H9 (cell line): ENCODE results near the gene TMEM116. TPM values are rescaled to one million over a fixed set of nuclear protein-coding genes. Genes with fewer than 3 reads are reported as not detected.

Source experiments
- DNase-seq: peaks from one replicate; pipeline ENCODE4 v3.0.0-alpha.2; 2017
- H2AFZ ChIP-seq: one replicate; pipeline ENCODE4 v1.6.1; 2013; ENCODE audit warnings: mild to moderate bottlenecking, low read length, control low read depth, moderate library complexity
- H2AK5ac ChIP-seq: 2 replicates; pipeline ENCODE4 v1.6.1; 2013; ENCODE audit warnings: low read length, control low read depth, mixed read lengths; ENCODE audit not compliant: insufficient read length
- H2BK120ac ChIP-seq: one replicate; pipeline ENCODE4 v1.6.1; 2013; ENCODE audit warnings: low read depth, mild to moderate bottlenecking, low read length, control low read depth, inconsistent platforms; ENCODE audit not compliant: poor library complexity, severe bottlenecking
- H2BK12ac ChIP-seq: 2 replicates; pipeline ENCODE4 v1.6.1; 2013; ENCODE audit warnings: low read length, control low read depth, mixed read lengths, low read depth; ENCODE audit not compliant: insufficient read length
- H2BK15ac ChIP-seq: 2 replicates; pipeline ENCODE4 v1.6.1; 2013; ENCODE audit warnings: low read depth, low read length, control low read depth
- H2BK20ac ChIP-seq: one replicate; pipeline ENCODE4 v1.6.1; 2013; ENCODE audit warnings: low read depth, mild to moderate bottlenecking, low read length, control low read depth, inconsistent platforms; ENCODE audit not compliant: poor library complexity, severe bottlenecking
- H2BK5ac ChIP-seq: 2 replicates; pipeline ENCODE4 v1.6.1; 2013; ENCODE audit warnings: low read length, control low read depth, mixed read lengths; ENCODE audit not compliant: insufficient read length
- H3K14ac ChIP-seq: 2 replicates; pipeline ENCODE4 v1.6.1; 2013; ENCODE audit warnings: low read length, control low read depth; ENCODE audit not compliant: insufficient read depth
- H3K18ac ChIP-seq: 2 replicates; pipeline ENCODE4 v1.6.1; 2013; ENCODE audit warnings: low read depth, mild to moderate bottlenecking, mixed read lengths, low read length, control low read depth; ENCODE audit not compliant: insufficient read length
- H3K23ac ChIP-seq: 2 replicates; pipeline ENCODE4 v1.6.1; 2013; ENCODE audit warnings: low read length, control low read depth, mixed read lengths, low read depth; ENCODE audit not compliant: insufficient read length
- H3K23me2 ChIP-seq: 2 replicates; pipeline ENCODE4 v1.6.1; 2013; ENCODE audit warnings: low read depth, mild to moderate bottlenecking, mixed read lengths, low read length, control low read depth; ENCODE audit not compliant: insufficient read length, poor library complexity, severe bottlenecking
- H3K27ac ChIP-seq: 2 replicates; pipeline ENCODE4 v1.5.1; 2013; ENCODE audit warnings: low read length, control low read depth, mixed read lengths, low read depth; ENCODE audit not compliant: insufficient read length
- H3K27me3 ChIP-seq: 2 replicates; pipeline ENCODE4 v1.6.1; 2013; ENCODE audit warnings: low read length, control low read depth, inconsistent platforms; ENCODE audit not compliant: insufficient read depth
- H3K4ac ChIP-seq: 2 replicates; pipeline ENCODE4 v1.6.1; 2013; ENCODE audit warnings: low read depth, mild to moderate bottlenecking, control low read depth, inconsistent platforms, low read length, moderate library complexity
- H3K4me1 ChIP-seq: 2 replicates; pipeline ENCODE4 v1.6.1; 2013; ENCODE audit warnings: low read length, control low read depth, inconsistent platforms; ENCODE audit not compliant: insufficient read depth
- H3K4me2 ChIP-seq: 2 replicates; pipeline ENCODE4 v1.6.1; 2013; ENCODE audit warnings: low read length, control low read depth, mixed read lengths; ENCODE audit not compliant: insufficient read length, insufficient read depth
- H3K56ac ChIP-seq: 2 replicates; pipeline ENCODE4 v1.6.1; 2013; ENCODE audit warnings: low read depth, mild to moderate bottlenecking, mixed read lengths, low read length, control low read depth; ENCODE audit not compliant: insufficient read length
- H3K79me1 ChIP-seq: 2 replicates; pipeline ENCODE4 v1.6.1; 2013; ENCODE audit warnings: low read depth, mild to moderate bottlenecking, moderate library complexity, low read length, control low read depth, inconsistent platforms; ENCODE audit not compliant: insufficient read depth, poor library complexity, severe bottlenecking
- H3K79me2 ChIP-seq: 2 replicates; pipeline ENCODE4 v1.6.1; 2013; ENCODE audit warnings: low read length, control low read depth, inconsistent platforms; ENCODE audit not compliant: insufficient read depth
- H3K9ac ChIP-seq: 2 replicates; pipeline ENCODE4 v1.6.1; 2013; ENCODE audit warnings: low read length, control low read depth, mixed read lengths; ENCODE audit not compliant: insufficient read length; ENCODE audit errors: extremely low read depth
- H3K9me3 ChIP-seq: one replicate; pipeline ENCODE4 v1.6.1; 2013; ENCODE audit warnings: low read depth, low read length, inconsistent platforms; ENCODE audit not compliant: control insufficient read depth
- H3T11ph ChIP-seq: one replicate; pipeline ENCODE4 v1.6.1; 2013; ENCODE audit warnings: mild to moderate bottlenecking, low read length, control low read depth, inconsistent platforms
- H4K20me1 ChIP-seq: one replicate; pipeline ENCODE4 v1.6.1; 2013; ENCODE audit not compliant: control insufficient read depth, insufficient read length, insufficient read depth
- H4K5ac ChIP-seq: 2 replicates; pipeline ENCODE4 v1.6.1; 2013; ENCODE audit warnings: low read depth, mild to moderate bottlenecking, mixed read lengths, low read length, control low read depth; ENCODE audit not compliant: insufficient read length
- H4K8ac ChIP-seq: replicated peaks from 2 replicates; pipeline ENCODE4 v1.6.1; 2013; ENCODE audit warnings: low read length, control low read depth, mixed read lengths, low read depth; ENCODE audit not compliant: insufficient read length
- H4K91ac ChIP-seq: 2 replicates; pipeline ENCODE4 v1.6.1; 2013; ENCODE audit warnings: low read depth, mild to moderate bottlenecking, moderate library complexity, mixed read lengths, low read length, control low read depth; ENCODE audit not compliant: insufficient read length
- H3K27ac Mint-ChIP-seq, 3 experiments: 2 replicates in 2 of 3; 3 replicates in 1 of 3; pipeline ENCODE4 v1.8.0; 2020 to 2021; ENCODE audit warnings: mixed read lengths in 3 of 3, mild to moderate bottlenecking in 1 of 3, moderate library complexity in 1 of 3
- H3K27me3 Mint-ChIP-seq: 2 replicates; pipeline ENCODE4 v1.8.0; 2021; ENCODE audit warnings: low read depth, mild to moderate bottlenecking, moderate library complexity, mixed read lengths
- H3K36me3 Mint-ChIP-seq, 3 experiments: 2 replicates in 2 of 3; 3 replicates in 1 of 3; pipeline ENCODE4 v1.8.0; 2020 to 2021; ENCODE audit warnings: low read depth in 3 of 3, mixed read lengths in 3 of 3; ENCODE audit not compliant: insufficient read depth in 1 of 3
- H3K4me1 Mint-ChIP-seq, 2 experiments: 2 replicates each; pipeline ENCODE4 v1.8.0; 2020; ENCODE audit warnings: mixed read lengths in 2 of 2
- H3K4me3 Mint-ChIP-seq, 2 experiments: 2 replicates in 1 of 2; 3 replicates in 1 of 2; pipeline ENCODE4 v1.8.0; 2020 to 2021; ENCODE audit warnings: mild to moderate bottlenecking in 2 of 2, mixed read lengths in 2 of 2, moderate library complexity in 1 of 2
- H3K9me3 Mint-ChIP-seq, 2 experiments: 2 replicates in 1 of 2; 3 replicates in 1 of 2; pipeline ENCODE4 v1.8.0; 2020; ENCODE audit warnings: mild to moderate bottlenecking in 2 of 2, mixed read lengths in 2 of 2, moderate library complexity in 1 of 2
- WGBS: extraction: QIAGEN DNeasy Blood & Tissue Kit; methylation state at CpG from one replicate; pipeline ENCODE4 v1.1.7; 2013; ENCODE audit warnings: missing lambda C conversion rate, low lambda C conversion rate, mixed read lengths; ENCODE audit not compliant: insufficient read length; ENCODE audit errors: extremely low coverage; 5-methylcytosine and 5-hydroxymethylcytosine counted together
- long read RNA-seq: library from polyadenylated mRNA; unstranded; transcript quantifications from one replicate; pipeline ENCODE4 v2.0.0, GENCODE V29; 2020
- total RNA-seq: library from RNA; stranded (reverse); gene quantifications from 2 replicates; pipeline ENCODE4 v1.2.1, GENCODE V29; 2021
- TF ChIP-seq, protein P1 (sequence below): fragments of 200-600 bp; sonication (generic); conservative IDR thresholded peaks from 3 replicates; pipeline ENCODE4 v1.8.0; 2021; ENCODE audit warnings: antibody characterized with exemption, mild to moderate bottlenecking

The TMEM116 gene
- total RNA-seq, result 10.5 and 10.8 TPM in 2 replicates
- long read RNA-seq, transcript TMEM116-213 (10 exons, 1,446 nt), result minor isoform, 6 of 45 reads
- long read RNA-seq, transcript TMEM116-202 (1 exons, 2,761 nt), result major isoform, 10 of 45 reads
- long read RNA-seq, partial matches to known transcripts, result 0 of 45 reads
- long read RNA-seq, other reads (novel, unspliced or antisense), result 23 of 45 reads

DNA sequence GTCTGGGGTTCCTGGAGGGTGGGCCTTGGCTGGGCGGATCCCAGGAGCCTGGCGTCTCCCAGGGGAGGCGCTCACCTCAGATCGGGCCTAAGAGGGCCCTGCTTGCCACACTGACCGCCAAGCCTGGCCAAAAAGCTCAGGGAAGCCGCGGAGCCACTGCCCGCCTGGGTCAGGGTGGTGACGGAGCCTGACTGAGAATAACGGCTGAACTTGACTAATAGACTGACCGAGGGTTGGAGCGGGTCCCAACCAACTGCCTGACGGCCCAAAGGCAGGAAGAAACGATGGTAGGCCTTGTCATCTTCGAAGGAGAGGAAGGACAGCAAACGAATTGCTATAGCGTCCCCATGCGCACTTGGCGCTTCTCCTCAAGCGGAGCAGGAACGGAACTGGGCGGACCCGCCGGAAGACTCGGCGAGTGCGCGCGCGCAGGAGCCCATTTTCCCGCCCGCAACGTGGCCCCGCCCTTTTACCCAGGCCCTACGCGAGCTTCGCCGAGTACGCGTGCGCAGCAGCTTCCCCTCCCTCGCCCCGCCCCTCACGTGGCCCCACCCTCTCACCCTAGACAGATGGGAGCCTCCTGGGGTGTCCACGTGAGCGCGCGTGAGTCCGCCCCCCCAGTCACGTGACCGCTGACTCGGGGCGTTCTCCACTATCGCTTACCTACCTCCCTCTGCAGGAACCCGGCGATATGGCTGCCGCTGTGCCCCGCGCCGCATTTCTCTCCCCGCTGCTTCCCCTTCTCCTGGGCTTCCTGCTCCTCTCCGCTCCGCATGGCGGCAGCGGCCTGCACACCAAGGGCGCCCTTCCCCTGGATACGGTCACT is at the start of gene TMEM116, which contains the start of gene ERP29:
TSS of gene TMEM116 (minus strand) at position 391 of the 826 bp plus-strand sequence. CDS start 7,895 bp downstream, outside the sequence.
TSS of gene ERP29 (plus strand) at position 652 of the 826 bp plus-strand sequence. CDS start at position 692, 40 bp downstream.
- Histone ChIP-seq H3K4ac (no peak within 1 kb of the TSS; the same call in 1 of the 2 replicates), H3K18ac (peak within 1 kb of the TSS; percentile 73), H3K4me2 (peak within 1 kb of the TSS; percentile 54), H3K23me2 (peaks cover 3% of the 10 kb centered on the region), H3T11ph (no peak within 1 kb of the TSS), H3K14ac (peak within 1 kb of the TSS; percentile 79), H2BK15ac (no peak within 1 kb of the TSS), H4K5ac (no peak within 1 kb of the TSS), H3K79me1 (peaks cover 5% of the 10 kb centered on the region), H2BK5ac (no peak within 1 kb of the TSS), H2BK12ac (no peak within 1 kb of the TSS), H3K79me2 (peaks cover 20% of the 10 kb centered on the region; the same call in 1 of the 2 replicates), H3K9me3 (no peaks in the 10 kb centered on the region), H4K20me1 (no peaks in the 10 kb centered on the region), H3K23ac (no peak within 1 kb of the TSS), H3K56ac (no peak within 1 kb of the TSS), H3K27ac (peak within 1 kb of the TSS; percentile 13), H4K91ac (peak within 1 kb of the TSS; percentile 32), H2AFZ (no peak within 1 kb of the TSS), H3K27me3 (no peaks in the 10 kb centered on the region), H4K8ac (no peak within 1 kb of the TSS), H3K4me1 (no peaks in the 10 kb centered on the region), H2AK5ac (no peak within 1 kb of the TSS), H3K9ac (peak within 1 kb of the TSS; percentile 83), H2BK120ac (no peak within 1 kb of the TSS), H2BK20ac (no peak within 1 kb of the TSS)
- Mint-ChIP-seq H3K36me3 (peaks cover 19 to 37% (median 33%) of the 10 kb centered on the region in 3 experiments), H3K27me3 (no peaks in the 10 kb centered on the region; the same call in 1 of the 2 replicates), H3K4me3 (peak within 1 kb of the TSS; percentile 83 to 97), H3K27ac (peak within 1 kb of the TSS; percentile 98 to 99 (median 99)), H3K9me3 (peaks cover 3 to 4% of the 10 kb centered on the region in 2 experiments; a peak in 3 of 5 replicates), H3K4me1 (peaks cover 17 to 23% of the 10 kb centered on the region in 2 experiments)
- no CpG with 5 or more reads among the region's 67 CpGs for WGBS
- TF ChIP-seq, protein P1, sequence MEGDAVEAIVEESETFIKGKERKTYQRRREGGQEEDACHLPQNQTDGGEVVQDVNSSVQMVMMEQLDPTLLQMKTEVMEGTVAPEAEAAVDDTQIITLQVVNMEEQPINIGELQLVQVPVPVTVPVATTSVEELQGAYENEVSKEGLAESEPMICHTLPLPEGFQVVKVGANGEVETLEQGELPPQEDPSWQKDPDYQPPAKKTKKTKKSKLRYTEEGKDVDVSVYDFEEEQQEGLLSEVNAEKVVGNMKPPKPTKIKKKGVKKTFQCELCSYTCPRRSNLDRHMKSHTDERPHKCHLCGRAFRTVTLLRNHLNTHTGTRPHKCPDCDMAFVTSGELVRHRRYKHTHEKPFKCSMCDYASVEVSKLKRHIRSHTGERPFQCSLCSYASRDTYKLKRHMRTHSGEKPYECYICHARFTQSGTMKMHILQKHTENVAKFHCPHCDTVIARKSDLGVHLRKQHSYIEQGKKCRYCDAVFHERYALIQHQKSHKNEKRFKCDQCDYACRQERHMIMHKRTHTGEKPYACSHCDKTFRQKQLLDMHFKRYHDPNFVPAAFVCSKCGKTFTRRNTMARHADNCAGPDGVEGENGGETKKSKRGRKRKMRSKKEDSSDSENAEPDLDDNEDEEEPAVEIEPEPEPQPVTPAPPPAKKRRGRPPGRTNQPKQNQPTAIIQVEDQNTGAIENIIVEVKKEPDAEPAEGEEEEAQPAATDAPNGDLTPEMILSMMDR, result peak; percentile 63
- DNase-seq, result peak; percentile 100
